CD4-positive, alpha-beta memory T cell (primary cell): ENCODE measurements around the gene MAST3. TPM values are rescaled to one million over a fixed set of nuclear protein-coding genes. Genes with fewer than 3 reads are reported as not detected.

Experiments
- CTCF ChIA-PET: fragments of 350-600 bp; sonication (Branson Sonifier 250); formaldehyde crosslinking; loops from one replicate; lab custom pipeline; 2021; ENCODE audit warnings: inconsistent platforms; ENCODE audit not compliant: partially characterized antibody; lab: Charles Lee
- POLR2A ChIA-PET: fragments of 350-600 bp; sonication (Branson Sonifier 250); formaldehyde crosslinking; loops from one replicate; lab custom pipeline; 2021; ENCODE audit not compliant: partially characterized antibody; lab: Charles Lee
- DNase-seq, 5 donors: peaks; one replicate each; pipeline versions ENCODE4 v3.0.0 to v3.0.0-alpha.2; 2020 to 2022; ENCODE audit warnings: mixed read lengths in 1 of 5
- H3K27ac ChIP-seq: one replicate; pipeline ENCODE4 v1.7.0; 2013; ENCODE audit warnings: low read depth, low read length
- H3K27me3 ChIP-seq: 2 replicates; pipeline ENCODE4 v1.7.0; 2013; ENCODE audit warnings: mild to moderate bottlenecking, low read length, moderate library complexity; ENCODE audit not compliant: insufficient read depth
- H3K36me3 ChIP-seq: 2 replicates; pipeline ENCODE4 v1.7.0; 2013; ENCODE audit warnings: mild to moderate bottlenecking, low read length, moderate library complexity; ENCODE audit not compliant: insufficient read depth
- H3K4me1 ChIP-seq: 2 replicates; pipeline ENCODE4 v1.7.0; 2013; ENCODE audit warnings: mild to moderate bottlenecking, low read length, moderate library complexity; ENCODE audit not compliant: insufficient read depth
- H3K4me3 ChIP-seq, 2 donors: one replicate each; pipeline ENCODE4 v1.7.0; 2013; ENCODE audit warnings: low read length in 2 of 2, mild to moderate bottlenecking in 1 of 2
- H3K9me3 ChIP-seq, 2 donors: one replicate each; pipeline ENCODE4 v1.7.0; 2013; ENCODE audit warnings: low read length in 2 of 2, control low read depth in 1 of 2; ENCODE audit not compliant: control insufficient read depth in 1 of 2
- H3K27ac Mint-ChIP-seq, 7 donors: one replicate each; pipeline ENCODE4 v1.8.0; 2020 to 2021; ENCODE audit warnings: mixed read lengths in 7 of 7, mild to moderate bottlenecking in 6 of 7, inconsistent platforms in 3 of 7, moderate library complexity in 3 of 7
- H3K27me3 Mint-ChIP-seq, 2 donors: one replicate each; pipeline ENCODE4 v1.8.0; 2020 to 2021; ENCODE audit warnings: mixed read lengths in 2 of 2
- H3K36me3 Mint-ChIP-seq, 2 donors: one replicate each; pipeline ENCODE4 v1.8.0; 2020 to 2021; ENCODE audit warnings: mixed read lengths in 2 of 2, inconsistent platforms in 1 of 2, mild to moderate bottlenecking in 1 of 2
- H3K4me1 Mint-ChIP-seq, 4 donors: one replicate each; pipeline ENCODE4 v1.8.0; 2020 to 2021; ENCODE audit warnings: mixed read lengths in 4 of 4, mild to moderate bottlenecking in 1 of 4
- H3K4me3 Mint-ChIP-seq, 8 donors: one replicate each; pipeline ENCODE4 v1.8.0; 2020 to 2021; ENCODE audit warnings: mixed read lengths in 8 of 8, mild to moderate bottlenecking in 7 of 8, moderate library complexity in 6 of 8, inconsistent platforms in 3 of 8
- H3K9me3 Mint-ChIP-seq, 8 donors: one replicate each; pipeline ENCODE4 v1.8.0; 2020 to 2021; ENCODE audit warnings: mixed read lengths in 8 of 8, mild to moderate bottlenecking in 5 of 8, inconsistent platforms in 3 of 8, moderate library complexity in 1 of 8
- intact Hi-C: fragments of 100-400 bp; cut with micrococcal nuclease; formaldehyde crosslinking; loops from one replicate; pipeline ENCODE4 v1.15.1; 2023
- polyA plus RNA-seq, 2 donors: library from polyadenylated mRNA; unstranded; fragments of 300-500 nt; fragmentation: Illumina TruSeq; gene quantifications; one replicate each; pipeline ENCODE4 v1.2.3, GENCODE V29; 2021
- total RNA-seq, 2 experiments: library from RNA; stranded (reverse); gene quantifications; one replicate each; pipeline ENCODE4 v1.2.3, GENCODE V29; 2021

Gene MAST3
- total RNA-seq (10 to 100 TPM; 51.6 to 53.9 TPM), polyA plus RNA-seq (10 to 100 TPM in 1 of 2 donors, 1 to 10 TPM in 1; 4.3 to 16.7 TPM)

- ChIA-PET CTCF (interaction anchor here (0.6 to 2.5 kb wide), 6 partner anchors 9 to 58 kb away, joined by 3 to 11 read pairs (median 6); partner anchors contain the start of gene IL12RB1), POLR2A (interaction anchor here (0.6 to 3.9 kb wide), 9 partner anchors 9 to 231 kb away, joined by 3 to 54 read pairs (median 7); partner anchors contain the start of genes IL12RB1, JUND and PIK3R2)
- peak within 1 kb of the TSS; percentile 38 to 70 for H3K4me3 ChIP-seq
- Mint-ChIP-seq H3K9me3 (no peaks in the 10 kb centered on the region), H3K4me1 (peaks cover 22 to 50% (median 38%) of the 10 kb centered on the region in 4 donors), H3K27me3 (no peaks in the 10 kb centered on the region), H3K4me3 (peak within 1 kb of the TSS; percentile 87 to 95 (median 89)), H3K27ac (peak within 1 kb of the TSS; percentile 85 to 93 (median 89)), H3K36me3 (peaks cover 0 to 4% of the 10 kb centered on the region in 2 donors)
- peaks cover 36% of the 10 kb centered on the region for H3K4me1 ChIP-seq
- peak; percentile 87 to 93 (median 93) for DNase-seq
- no peaks in the 10 kb centered on the region for H3K9me3 ChIP-seq
- no peaks in the 10 kb centered on the region for H3K27me3 ChIP-seq
- H3K27ac ChIP-seq = peak within 1 kb of the TSS; percentile 68
- no peaks in the 10 kb centered on the region for H3K36me3 ChIP-seq
- intact Hi-C loops = loop anchor here (10.0 kb wide), 1 partner anchor 317 kb away; the partner anchor contains the start of gene SSBP4
Observed at GRCh38 chr19:18097217-18097992, at the start of gene MAST3. TSS of gene MAST3 (plus strand) at chr19:18097778. CDS start at chr19:18097793, 15 bp downstream.

GRCh38 chr19:18049385-18049784 is 48.2 kb upstream of the MAST3 start:
- POLR2A ChIA-PET = interaction anchor here (0.8 kb wide), 2 partner anchors 41 kb away, joined by 3 read pairs; partner anchors contain the start of gene ARRDC2
- CTCF ChIA-PET = interaction anchor here (0.9 to 1.5 kb wide), 2 partner anchors 43 kb away, joined by 4 to 5 read pairs; no protein-coding TSS in a partner anchor
- Mint-ChIP-seq H3K27me3 (no peaks in the 10 kb centered on the region), H3K9me3 (peaks cover 0 to 1% (median 0%) of the 10 kb centered on the region in 8 donors), H3K4me3 (no peak overlapping the region), H3K4me1 (peaks cover 24 to 57% (median 35%) of the 10 kb centered on the region in 4 donors), H3K27ac (peak overlapping the region in 2 of 7 donors; percentile 24 to 67), H3K36me3 (no peaks in the 10 kb centered on the region)
- H3K27me3 ChIP-seq = no peaks in the 10 kb centered on the region
- H3K4me1 ChIP-seq = peaks cover 19% of the 10 kb centered on the region
- H3K36me3 ChIP-seq = no peaks in the 10 kb centered on the region
- no peak overlapping the region for H3K27ac ChIP-seq
- H3K4me3 ChIP-seq = no peak overlapping the region
- no peak for DNase-seq
- intact Hi-C loops = no loop called here
- no peaks in the 10 kb centered on the region for H3K9me3 ChIP-seq

GRCh38 chr19:18051887-18052286 is 45.7 kb upstream of the MAST3 start:
- DNase-seq = no peak
- Mint-ChIP-seq H3K9me3 (peaks cover 0 to 1% (median 0%) of the 10 kb centered on the region in 8 donors), H3K36me3 (no peaks in the 10 kb centered on the region), H3K27ac (no peak overlapping the region), H3K4me1 (peaks cover 12 to 32% (median 18%) of the 10 kb centered on the region in 4 donors), H3K4me3 (no peak overlapping the region), H3K27me3 (no peaks in the 10 kb centered on the region)
- no peaks in the 10 kb centered on the region for H3K27me3 ChIP-seq
- intact Hi-C loops = no loop called here
- no peak overlapping the region for H3K4me3 ChIP-seq
- ChIA-PET POLR2A (interaction anchor here (1.2 to 11.6 kb wide), 3 partner anchors 43 to 51 kb away, joined by 5 to 140 read pairs (median 8); partner anchors contain the start of gene ARRDC2), CTCF (interaction anchor here (0.6 to 1.4 kb wide), 2 partner anchors 34 to 44 kb away, joined by 3 to 4 read pairs; partner anchors contain the start of gene ARRDC2)
- H3K9me3 ChIP-seq = no peaks in the 10 kb centered on the region
- H3K36me3 ChIP-seq = no peaks in the 10 kb centered on the region
- H3K27ac ChIP-seq = no peak overlapping the region
- H3K4me1 ChIP-seq = no peaks in the 10 kb centered on the region

GRCh38 chr19:18053576-18054219 is 43.9 kb upstream of the MAST3 start:
- H3K27me3 Mint-ChIP-seq = no peaks in the 10 kb centered on the region
- intact Hi-C loops = no loop called here
- Histone ChIP-seq H3K4me3 (no peak overlapping the region), H3K27me3 (no peaks in the 10 kb centered on the region), H3K27ac (no peak overlapping the region), H3K9me3 (no peaks in the 10 kb centered on the region), H3K36me3 (no peaks in the 10 kb centered on the region), H3K4me1 (peaks cover 10% of the 10 kb centered on the region)
- peaks cover 0 to 1% (median 0%) of the 10 kb centered on the region in 8 donors for H3K9me3 Mint-ChIP-seq
- CTCF ChIA-PET = no interaction called here
- no peak overlapping the region for H3K4me3 Mint-ChIP-seq
- H3K36me3 Mint-ChIP-seq = peaks cover 0 to 3% of the 10 kb centered on the region in 2 donors
- peaks cover 15 to 37% (median 22%) of the 10 kb centered on the region in 4 donors for H3K4me1 Mint-ChIP-seq
- H3K27ac Mint-ChIP-seq = peak overlapping the region in 3 of 7 donors; percentile 12 to 62 (median 44)
- POLR2A ChIA-PET = interaction anchor here (1.0 to 11.6 kb wide), 3 partner anchors 9 to 52 kb away, joined by 3 to 140 read pairs (median 4); partner anchors contain the start of gene ARRDC2
- DNase-seq = no peak

- ChIA-PET POLR2A (interaction anchor here (0.6 to 11.6 kb wide), 9 partner anchors 11 to 369 kb away, joined by 3 to 140 read pairs (median 4); partner anchors contain the start of genes ARRDC2 and IL12RB1), CTCF (interaction anchor here (0.8 to 8.8 kb wide), 11 partner anchors 11 to 118 kb away, joined by 3 to 148 read pairs (median 6); partner anchors contain the start of gene ARRDC2)
- Histone ChIP-seq H3K4me1 (peaks cover 11% of the 10 kb centered on the region), H3K4me3 (no peak overlapping the region), H3K9me3 (no peaks in the 10 kb centered on the region), H3K36me3 (peaks cover 5% of the 10 kb centered on the region), H3K27me3 (no peaks in the 10 kb centered on the region), H3K27ac (no peak overlapping the region)
- peaks cover 9 to 22% (median 11%) of the 10 kb centered on the region in 4 donors for H3K4me1 Mint-ChIP-seq
- peak overlapping the region in 4 of 7 donors; percentile 18 to 91 (median 76) for H3K27ac Mint-ChIP-seq
- peaks cover 0 to 15% of the 10 kb centered on the region in 2 donors for H3K36me3 Mint-ChIP-seq
- H3K27me3 Mint-ChIP-seq = no peaks in the 10 kb centered on the region
- no peaks in the 10 kb centered on the region for H3K9me3 Mint-ChIP-seq
- no peak for DNase-seq
- intact Hi-C loops = no loop called here
- H3K4me3 Mint-ChIP-seq = no peak overlapping the region
Observed at GRCh38 chr19:18055967-18056366, 41.6 kb upstream of the MAST3 start.

- H3K9me3 ChIP-seq = no peaks in the 10 kb centered on the region
- no peaks in the 10 kb centered on the region for H3K27me3 Mint-ChIP-seq
- intact Hi-C loops = no loop called here
- peaks cover 6 to 22% of the 10 kb centered on the region in 2 donors for H3K36me3 Mint-ChIP-seq
- peaks cover 8 to 20% (median 11%) of the 10 kb centered on the region in 4 donors for H3K4me1 Mint-ChIP-seq
- ChIA-PET POLR2A (interaction anchor here (0.7 to 11.6 kb wide), 9 partner anchors 13 to 135 kb away, joined by 3 to 140 read pairs (median 7); partner anchors contain the start of gene ARRDC2), CTCF (interaction anchor here (1.4 to 8.8 kb wide), 11 partner anchors 13 to 119 kb away, joined by 4 to 148 read pairs (median 9); partner anchors contain the start of gene ARRDC2)
- no peak overlapping the region for H3K4me3 ChIP-seq
- H3K9me3 Mint-ChIP-seq = no peaks in the 10 kb centered on the region
- H3K27ac Mint-ChIP-seq = peak overlapping the region in 4 of 7 donors; percentile 87 to 96 (median 90)
- H3K36me3 ChIP-seq = peaks cover 9% of the 10 kb centered on the region
- peak overlapping the region in 1 of 8 donors; percentile 64 for H3K4me3 Mint-ChIP-seq
- H3K4me1 ChIP-seq = peaks cover 11% of the 10 kb centered on the region
- no peak for DNase-seq
- H3K27me3 ChIP-seq = no peaks in the 10 kb centered on the region
- H3K27ac ChIP-seq = peak overlapping the region; percentile 44
Observed at GRCh38 chr19:18057557-18057956, 40.0 kb upstream of the MAST3 start.
